Measurements from ENCODE around the gene QPRT. TPM values are rescaled to one million over a fixed set of nuclear protein-coding genes. Genes with fewer than 3 reads are reported as not detected.
A peak's percentile ranks its signal among the peaks of the same experiment; 100 is the strongest.
"Not testable (repeated sequence)": the region's sequence is repeated elsewhere in the genome, so short reads cannot be mapped to it uniquely, and the experiment has no call there.

QPRT gene
- total RNA-seq, 1 experiment from 2014 or later, result 0.11 TPM

- no peak for DNase-seq (ENCODE audit: low read depth)
Observed at GRCh38 chr16:29662729-29663015, 16.3 kb upstream of the QPRT start.

- no peak for DNase-seq (ENCODE audit: low read depth)
Observed at GRCh38 chr16:29663016-29663806, 15.8 kb upstream of the QPRT start, which contains the start of gene SPN. TSS of gene SPN (plus strand) at chr16:29663247. CDS start at chr16:29663729, 482 bp downstream.

GRCh38 chr16:29663807-29664090 lies 15.2 kb upstream of the QPRT start:
- no peak for DNase-seq (ENCODE audit: low read depth)

- DNase-seq (ENCODE audit: low read depth), result no peak
Observed at GRCh38 chr16:29664091-29664921, 14.7 kb upstream of the QPRT start.

DNA sequence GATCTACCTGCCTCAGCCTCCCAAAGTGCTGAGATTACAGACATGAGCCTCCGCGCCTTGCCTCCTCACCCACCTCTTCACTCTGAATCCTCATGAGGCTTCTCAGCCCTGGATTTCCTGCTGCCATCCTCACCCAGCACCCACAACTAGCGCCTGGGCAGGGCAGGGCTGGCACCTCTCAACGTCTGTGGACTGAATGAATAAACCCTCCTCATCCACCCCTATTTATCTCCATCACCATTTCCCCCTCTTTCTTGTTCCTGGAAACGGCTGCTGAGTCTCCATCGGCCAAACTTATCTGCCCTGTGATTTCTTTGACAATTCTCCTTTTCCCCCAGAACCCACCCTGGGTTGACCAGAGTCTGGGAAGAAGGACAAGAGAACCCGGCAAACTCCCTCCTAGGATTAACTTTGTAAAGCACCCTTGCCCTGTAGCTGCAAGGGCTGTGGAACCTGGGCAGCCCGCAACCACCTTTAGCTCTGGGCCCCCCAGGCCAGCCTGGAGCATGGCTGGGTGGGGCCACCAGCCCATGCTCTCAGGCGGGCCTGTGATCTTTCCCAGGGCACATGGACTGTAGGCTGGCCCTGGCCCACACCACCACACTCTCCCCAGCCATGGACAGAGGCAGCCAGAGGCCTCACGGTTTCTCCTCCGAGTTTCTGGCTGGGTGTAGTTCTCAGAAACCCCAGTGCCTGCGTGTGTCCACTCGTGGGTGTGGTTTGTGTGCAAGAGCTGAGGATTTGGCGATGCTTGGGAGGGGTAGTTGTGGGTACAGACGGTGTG lies 13.5 kb upstream of the QPRT start:
- DNase-seq (ENCODE audit: low read depth), result no peak

GRCh38 chr16:29667322-29667610 lies 11.7 kb upstream of the QPRT start:
- not testable (repeated sequence) for DNase-seq (ENCODE audit: low read depth)

DNA sequence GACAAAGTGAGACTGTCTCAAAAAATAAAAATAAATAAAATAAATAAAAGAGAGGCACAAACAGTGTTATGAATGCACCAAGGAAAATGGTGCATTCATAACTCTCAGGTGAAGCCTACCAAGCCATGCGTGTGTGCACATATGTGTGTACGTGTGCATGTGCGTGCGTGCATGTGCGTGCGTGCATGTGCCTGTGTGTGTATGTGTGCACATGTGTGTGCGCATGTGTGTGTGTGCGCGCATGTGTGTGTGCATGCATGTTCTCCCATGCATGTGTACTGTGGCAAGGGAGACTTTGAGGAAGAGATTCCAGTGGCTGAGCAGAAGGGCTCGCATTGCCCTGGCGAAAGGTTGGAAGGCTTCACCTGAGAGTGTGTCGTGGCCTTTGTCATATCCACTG lies 11.2 kb upstream of the QPRT start:
- DNase-seq (ENCODE audit: low read depth), result no peak

- no peak for DNase-seq (ENCODE audit: low read depth)
Observed at GRCh38 chr16:29668267-29668666, 10.7 kb upstream of the QPRT start.

DNA sequence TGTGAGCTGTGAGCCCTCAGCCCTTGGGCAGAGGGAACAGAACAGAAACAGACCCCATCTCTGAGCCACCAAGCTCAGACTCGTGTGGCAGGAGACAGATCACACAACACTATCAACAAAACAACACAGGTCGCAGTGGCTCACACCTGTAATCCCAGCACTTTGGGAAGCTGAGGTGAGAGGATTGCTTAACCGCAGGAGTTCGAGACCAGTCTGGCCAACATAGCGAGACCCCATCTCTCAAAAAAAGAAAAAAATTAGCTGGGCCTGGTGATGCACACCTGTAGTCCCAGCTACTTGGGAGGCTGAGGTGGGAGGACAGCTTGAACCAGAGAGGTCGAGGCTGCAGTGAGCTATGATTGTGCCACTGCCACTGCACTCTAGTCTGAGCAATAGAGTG lies 5.5 kb upstream of the QPRT start:
- DNase-seq (ENCODE audit: low read depth), result no peak

DNA sequence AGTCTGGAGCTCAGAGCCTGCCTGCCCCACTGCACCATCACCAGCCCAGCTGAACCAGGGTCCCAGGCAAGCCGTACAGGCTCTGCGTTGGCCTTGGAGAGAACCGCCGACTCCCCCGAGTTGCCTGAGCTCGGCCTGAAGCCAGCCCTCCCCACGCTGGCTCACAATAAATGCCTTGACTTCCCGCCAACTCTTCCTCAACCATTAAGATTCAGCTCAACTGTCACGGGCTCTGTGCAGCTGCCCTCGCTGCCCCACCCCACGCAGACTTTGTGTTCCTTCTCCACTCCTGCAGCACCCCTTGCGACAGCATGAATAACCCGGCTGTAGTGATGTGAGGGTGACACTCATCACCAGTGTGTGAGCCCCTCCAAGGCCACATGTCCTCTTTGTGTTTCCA lies 4.8 kb upstream of the QPRT start:
- peak; percentile 15 for DNase-seq (ENCODE audit: low read depth)

DNA sequence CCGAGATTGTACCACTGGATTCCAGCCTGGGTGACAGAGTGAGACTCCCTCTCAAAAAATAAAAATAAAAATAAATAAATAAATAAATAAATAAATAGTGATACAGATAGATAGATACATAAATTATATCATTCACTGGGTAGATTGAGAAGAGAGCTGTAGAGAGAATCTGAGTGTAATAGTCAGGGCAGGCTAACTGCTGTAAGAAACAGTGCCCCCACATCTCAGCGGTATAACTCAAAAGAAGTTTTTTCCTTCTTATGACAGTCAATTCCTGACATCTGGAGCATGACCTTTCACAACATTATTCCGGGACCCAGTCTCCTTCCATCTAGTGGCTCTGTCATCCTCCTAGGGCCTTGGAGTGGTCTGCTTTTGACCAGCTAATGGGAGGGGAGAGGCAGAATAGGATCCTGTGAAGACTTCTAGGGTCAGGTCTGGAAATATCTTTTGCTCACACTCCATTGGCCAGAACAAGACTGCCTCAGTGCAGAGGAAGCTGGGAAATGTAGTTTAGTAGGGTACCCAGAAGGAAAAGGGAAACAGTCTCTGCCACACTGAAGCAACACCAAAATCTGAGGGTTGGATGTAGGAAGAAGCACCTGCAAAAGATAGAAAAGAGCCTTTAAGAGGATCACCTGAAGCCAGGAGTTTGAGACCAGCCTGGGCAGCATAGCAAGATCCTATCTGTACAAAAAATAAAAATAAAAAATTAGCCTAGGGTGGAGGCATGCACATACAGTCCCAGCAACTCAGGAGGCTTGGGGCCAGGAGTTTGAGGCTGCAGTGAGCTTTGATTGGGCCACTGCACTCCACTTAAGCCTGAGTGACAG lies 3.0 kb upstream of the QPRT start:
- peak; percentile 21 for DNase-seq (ENCODE audit: low read depth)

DNA sequence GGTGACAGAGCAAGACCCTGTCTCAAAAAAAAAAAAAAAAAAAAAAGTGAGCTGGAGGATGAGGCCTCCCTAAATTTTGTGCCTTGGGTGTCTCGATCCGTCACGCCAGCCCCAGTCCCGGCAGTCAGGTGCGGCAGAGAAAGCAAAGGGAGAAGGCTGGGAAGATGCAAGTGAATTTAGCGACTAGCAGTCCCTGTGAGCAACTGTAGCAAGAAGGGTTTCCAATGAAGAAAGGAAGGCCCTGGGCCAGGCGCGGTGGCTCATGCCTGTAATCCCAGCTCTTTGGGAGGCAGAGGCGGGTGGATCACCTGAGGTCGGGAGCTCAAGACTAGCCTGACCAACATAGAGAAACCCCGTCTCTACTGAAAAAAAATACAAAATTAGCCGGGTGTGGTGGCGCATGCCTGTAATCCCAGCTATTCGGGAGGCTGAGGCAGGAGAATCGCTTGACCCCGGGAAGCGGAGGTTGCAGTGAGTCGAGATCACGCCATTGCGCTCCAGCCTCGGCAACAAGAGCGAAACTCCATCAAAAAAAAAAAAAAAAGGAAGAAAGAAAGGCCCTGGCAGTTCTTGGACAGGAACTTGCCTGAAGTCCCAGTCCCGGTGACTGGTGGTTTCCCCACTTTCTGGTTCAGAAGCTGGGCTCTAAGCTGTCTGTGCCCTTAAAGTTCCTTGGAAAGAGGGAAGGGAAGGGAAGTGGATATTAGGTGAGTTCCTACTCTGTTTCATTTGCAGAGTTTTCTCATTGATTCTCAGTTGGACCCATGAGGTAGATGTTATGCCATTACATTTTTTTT lies 1.8 kb upstream of the QPRT start:
- no peak for DNase-seq (ENCODE audit: low read depth)

DNA sequence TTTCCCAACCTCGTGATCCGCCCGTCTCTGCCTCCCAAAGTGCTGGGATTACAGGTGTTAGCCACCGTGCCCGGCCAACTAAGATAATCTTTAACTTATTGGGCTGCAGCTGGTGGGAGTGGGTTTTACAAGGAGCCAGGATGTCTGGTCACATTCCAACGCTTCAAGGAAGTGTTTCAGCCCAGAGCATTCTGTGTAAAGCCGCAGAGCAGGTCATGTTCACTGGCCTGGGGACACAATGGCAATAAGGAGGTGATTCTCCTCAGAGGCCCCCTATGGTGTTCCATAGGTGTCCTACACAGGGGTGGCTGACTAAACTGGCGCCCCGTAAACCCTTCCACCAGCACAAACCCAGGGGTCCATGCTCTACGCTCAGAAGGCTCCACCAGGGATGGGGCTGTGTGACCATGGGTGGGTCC lies 1.2 kb downstream of the QPRT start:
- DNase-seq (ENCODE audit: low read depth), result no peak

GRCh38 chr16:29683543-29684090 lies 4.6 kb downstream of the QPRT start:
- no peak for DNase-seq (ENCODE audit: low read depth)

GRCh38 chr16:29684679-29685078 lies 5.7 kb downstream of the QPRT start:
- no peak for DNase-seq (ENCODE audit: low read depth)

GRCh38 chr16:29686740-29687332 lies 7.9 kb downstream of the QPRT start:
- DNase-seq (ENCODE audit: low read depth), result no peak

- no peak for DNase-seq (ENCODE audit: low read depth)
Observed at GRCh38 chr16:29687755-29688154, 8.8 kb downstream of the QPRT start.

DNA sequence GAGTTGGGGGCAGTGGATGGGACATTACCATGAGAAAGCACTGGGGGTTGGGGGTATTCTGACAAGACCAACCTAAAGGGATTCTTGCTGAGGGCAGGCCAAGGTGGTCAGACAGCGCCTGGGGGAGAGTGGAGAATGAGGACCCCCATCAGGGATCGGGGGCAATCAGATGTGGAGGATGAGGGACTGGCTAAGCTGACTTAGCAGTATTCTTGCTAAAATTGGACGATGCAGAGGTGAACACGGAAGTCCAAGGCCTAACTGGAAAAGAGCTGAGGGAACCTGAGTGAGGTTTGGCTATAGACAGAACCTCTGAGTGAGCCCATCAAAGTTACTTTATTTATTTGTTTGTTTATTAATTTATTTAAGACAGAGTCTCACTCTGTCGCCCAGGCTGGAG lies 9.2 kb downstream of the QPRT start:
- no peak for DNase-seq (ENCODE audit: low read depth)

DNA sequence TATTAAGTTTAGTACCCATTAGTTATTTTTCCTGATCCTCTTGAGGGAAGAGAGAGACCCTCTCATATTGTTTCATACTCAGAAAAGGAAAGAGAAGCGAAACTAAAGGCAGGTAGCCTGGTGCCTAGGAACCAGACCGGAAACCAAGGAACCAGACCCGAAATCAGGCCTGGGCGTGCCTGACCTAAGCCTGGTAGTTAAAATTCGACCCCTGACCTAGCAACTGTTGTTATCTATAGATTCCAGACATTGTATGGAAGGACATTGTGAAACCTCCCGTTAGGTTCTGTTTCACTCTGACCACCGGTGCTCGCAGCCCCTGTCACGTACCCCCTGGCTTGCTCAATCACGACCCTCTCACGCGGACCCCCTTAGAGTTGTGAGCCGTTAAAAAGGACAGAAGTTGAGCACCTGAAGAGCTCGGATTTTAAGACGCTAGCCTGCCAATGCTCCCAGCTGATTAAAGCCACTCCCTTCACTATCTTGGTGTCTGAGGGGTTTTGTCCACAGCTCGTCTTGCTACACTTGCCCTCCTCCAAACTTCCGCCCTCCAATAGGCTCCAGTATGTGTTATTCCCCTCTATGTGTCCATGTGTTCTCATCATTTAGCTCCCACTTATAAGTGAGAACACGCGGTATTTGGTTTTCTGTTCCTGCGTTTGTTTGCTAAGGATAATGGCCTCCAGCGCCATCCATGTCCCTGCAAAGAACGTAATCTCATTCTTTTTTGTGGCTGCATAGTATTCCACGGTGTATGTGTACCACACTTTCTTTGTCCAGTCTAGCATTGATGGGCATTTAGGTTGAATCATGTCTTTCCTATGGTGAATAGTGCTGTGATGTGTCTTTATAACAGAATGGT lies 10.7 kb downstream of the QPRT start:
- DNase-seq (ENCODE audit: low read depth), result not testable (repeated sequence)

All from Daoy (cell line).